ENCODE measurements around the gene VSNL1. TPM values are rescaled to one million over a fixed set of nuclear protein-coding genes. Genes with fewer than 3 reads are reported as not detected.

The VSNL1 gene
- polyA plus RNA-seq, 3 donors: not detected

- no peak overlapping the region for H3K4me3 ChIP-seq (replicated peaks in 1 of 3; ENCODE audit: low read depth in 2 of 3, low read length in 3 of 3)
- no peaks in the 10 kb centered on the region for H3K36me3 ChIP-seq (replicated peaks in 1 of 2; ENCODE audit: control insufficient read depth in 1 of 2, insufficient read depth in 2 of 2, low read length in 2 of 2)
- no peaks in the 10 kb centered on the region for H3K79me2 ChIP-seq (ENCODE audit: insufficient read depth, low read length)
- H3K9ac ChIP-seq (ENCODE audit: insufficient read depth, low read length, poor library complexity, severe bottlenecking): no peak overlapping the region
- no peaks in the 10 kb centered on the region for H4K20me1 ChIP-seq (ENCODE audit: insufficient read depth, low read length)
- intact Hi-C loops (cut with micrococcal nuclease): no loop called here
- H3K27me3 ChIP-seq (ENCODE audit: control insufficient read depth in 2 of 2, insufficient read depth in 2 of 2, low read length in 2 of 2): no peaks in the 10 kb centered on the region
- no peak for DNase-seq
- Mint-ChIP-seq H3K27me3 (ENCODE audit: low read depth in 3 of 3) (peaks cover 0 to 4% (median 2%) of the 10 kb centered on the region in 3 donors), H3K4me3 (no peak overlapping the region), H3K4me1 (no peaks in the 10 kb centered on the region), H3K9me3 (peaks cover 0 to 5% (median 2%) of the 10 kb centered on the region in 7 donors), H3K36me3 (no peaks in the 10 kb centered on the region), H3K27ac (no peak overlapping the region)
- H3K27ac ChIP-seq (ENCODE audit: low read depth in 1 of 2, low read length in 2 of 2): no peak overlapping the region
- H2AFZ ChIP-seq (ENCODE audit: insufficient read depth, low read depth, low read length, poor library complexity, severe bottlenecking): no peak overlapping the region
- no peaks in the 10 kb centered on the region for H3K4me1 ChIP-seq (ENCODE audit: control insufficient read depth in 1 of 2, insufficient read depth in 2 of 2, low read length in 2 of 2)
- H3K4me2 ChIP-seq (replicated peaks; ENCODE audit: extremely low read depth, low read length, poor library complexity, severe bottlenecking): no peak overlapping the region
- WGBS (ENCODE audit: insufficient coverage): 80% methylated on average over 1 of the region's 3 CpGs
- H3K9me3 ChIP-seq (replicated peaks in 1 of 2; ENCODE audit: control insufficient read depth in 1 of 2, insufficient read depth in 1 of 2, low read length in 2 of 2): no peaks in the 10 kb centered on the region
- TF ChIP-seq CTCF (IDR thresholded peaks at IDR 0.05): no peak
Observed at GRCh38 chr2:17583646-17584045, 43.1 kb downstream of the VSNL1 start.

DNA sequence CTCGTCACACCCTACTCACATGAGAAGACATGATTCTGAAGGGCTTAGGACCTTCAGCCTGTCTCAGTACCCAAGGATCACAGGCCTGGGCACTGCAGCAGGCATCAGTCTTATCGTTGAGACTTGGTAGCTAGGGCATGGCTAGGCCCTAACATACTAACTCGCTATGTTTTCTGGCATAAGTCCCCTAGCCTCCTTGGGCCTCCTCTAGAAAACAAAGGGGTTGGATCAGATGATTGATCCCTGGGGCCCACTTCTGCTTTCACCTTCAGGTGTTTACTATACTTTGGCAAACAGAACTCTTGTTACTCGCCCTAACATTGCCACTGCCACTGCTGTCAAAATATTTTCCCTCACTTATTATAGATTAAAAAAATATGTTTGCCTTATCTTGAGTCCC is 44.2 kb downstream of the VSNL1 start:
- no peaks in the 10 kb centered on the region for H3K36me3 ChIP-seq (replicated peaks in 1 of 2; ENCODE audit: control insufficient read depth in 1 of 2, insufficient read depth in 2 of 2, low read length in 2 of 2)
- H3K4me2 ChIP-seq (replicated peaks; ENCODE audit: extremely low read depth, low read length, poor library complexity, severe bottlenecking): no peak overlapping the region
- H4K20me1 ChIP-seq (ENCODE audit: insufficient read depth, low read length): no peaks in the 10 kb centered on the region
- DNase-seq: no peak
- H3K27me3 ChIP-seq (ENCODE audit: control insufficient read depth in 2 of 2, insufficient read depth in 2 of 2, low read length in 2 of 2): no peaks in the 10 kb centered on the region
- H3K9ac ChIP-seq (ENCODE audit: insufficient read depth, low read length, poor library complexity, severe bottlenecking): no peak overlapping the region
- intact Hi-C loops (cut with micrococcal nuclease): no loop called here
- no peaks in the 10 kb centered on the region for H3K9me3 ChIP-seq (replicated peaks in 1 of 2; ENCODE audit: control insufficient read depth in 1 of 2, insufficient read depth in 1 of 2, low read length in 2 of 2)
- H3K27ac ChIP-seq (ENCODE audit: low read depth in 1 of 2, low read length in 2 of 2): no peak overlapping the region
- no peaks in the 10 kb centered on the region for H3K36me3 Mint-ChIP-seq
- no peaks in the 10 kb centered on the region for H3K4me1 ChIP-seq (ENCODE audit: control insufficient read depth in 1 of 2, insufficient read depth in 2 of 2, low read length in 2 of 2)
- H2AFZ ChIP-seq (ENCODE audit: insufficient read depth, low read depth, low read length, poor library complexity, severe bottlenecking): no peak overlapping the region
- H3K79me2 ChIP-seq (ENCODE audit: insufficient read depth, low read length): no peaks in the 10 kb centered on the region
- H3K4me1 Mint-ChIP-seq: no peaks in the 10 kb centered on the region
- TF ChIP-seq CTCF (IDR thresholded peaks at IDR 0.05): no peak
- peaks cover under 1 to 6% (median 2%) of the 10 kb centered on the region in 3 donors for H3K27me3 Mint-ChIP-seq (ENCODE audit: low read depth in 3 of 3)
- no peak overlapping the region for H3K4me3 ChIP-seq (replicated peaks in 1 of 3; ENCODE audit: low read depth in 2 of 3, low read length in 3 of 3)
- WGBS (ENCODE audit: insufficient coverage): 86% methylated on average over 3 of the region's 4 CpGs
- H3K4me3 Mint-ChIP-seq: no peak overlapping the region
- no peak overlapping the region for H3K27ac Mint-ChIP-seq
- peaks cover 0 to 4% (median 2%) of the 10 kb centered on the region in 7 donors for H3K9me3 Mint-ChIP-seq
